Loucy (cell line): ENCODE results near the gene CD82.
A peak's percentile ranks its signal among the peaks of the same experiment; 100 is the strongest.

Experiments used
- H2AFZ ChIP-seq: fragments of 200-600 bp; sonication (generic); 2 replicates; pipeline ENCODE4 v1.6.0; 2016; ENCODE audit warnings: antibody characterized with exemption, mild to moderate bottlenecking, low read length, moderate library complexity
- H3F3A ChIP-seq: fragments of 200-600 bp; 2 replicates; pipeline ENCODE4 v1.6.0; 2016; ENCODE audit warnings: antibody characterized with exemption, low read depth, mild to moderate bottlenecking
- H3K27me3 ChIP-seq: fragments of 200-600 bp; sonication (generic); 2 replicates; pipeline ENCODE4 v1.6.1; 2014; ENCODE audit warnings: low read length, mild to moderate bottlenecking; ENCODE audit not compliant: insufficient read depth, poor library complexity, severe bottlenecking
- H3K36me3 ChIP-seq: fragments of 200-600 bp; sonication (generic); 2 replicates; pipeline ENCODE4 v1.6.1; 2016; ENCODE audit warnings: low read length; ENCODE audit not compliant: insufficient read depth
- H3K4me1 ChIP-seq: fragments of 200-600 bp; sonication (generic); 2 replicates; pipeline ENCODE4 v1.5.1; 2014; ENCODE audit warnings: low read length, mild to moderate bottlenecking; ENCODE audit not compliant: insufficient read depth, poor library complexity, severe bottlenecking
- H3K4me2 ChIP-seq: fragments of 200-600 bp; sonication (generic); 2 replicates; pipeline ENCODE4 v1.6.0; 2014; ENCODE audit warnings: antibody characterized with exemption, low read length, low read depth, mild to moderate bottlenecking; ENCODE audit not compliant: poor library complexity, severe bottlenecking
- H3K4me3 ChIP-seq: fragments of 200-600 bp; sonication (generic); 2 replicates; pipeline ENCODE4 v1.5.1; 2014; ENCODE audit warnings: low read length, mild to moderate bottlenecking, mixed read lengths; ENCODE audit not compliant: poor library complexity, severe bottlenecking
- H3K79me2 ChIP-seq: fragments of 200-600 bp; sonication (generic); 2 replicates; pipeline ENCODE4 v1.6.1; 2014; ENCODE audit warnings: low read length; ENCODE audit not compliant: insufficient read depth
- H3K9ac ChIP-seq: fragments of 200-600 bp; sonication (generic); 2 replicates; pipeline ENCODE4 v1.6.0; 2014; ENCODE audit warnings: mild to moderate bottlenecking, low read depth, low read length, moderate library complexity; ENCODE audit not compliant: poor library complexity, severe bottlenecking
- H3K9me2 ChIP-seq: fragments of 200-600 bp; sonication (generic); replicated peaks from 2 replicates; pipeline ENCODE4 v1.6.1; 2016; ENCODE audit warnings: low read depth, low read length, mixed read lengths
- H3K9me3 ChIP-seq: fragments of 200-600 bp; sonication (generic); 2 replicates; pipeline ENCODE4 v1.6.1; 2014; ENCODE audit warnings: mild to moderate bottlenecking, antibody characterized with exemption, low read length, low read depth; ENCODE audit not compliant: insufficient read depth
- H4K20me1 ChIP-seq: fragments of 200-600 bp; sonication (generic); 2 replicates; pipeline ENCODE4 v1.6.0; 2014; ENCODE audit warnings: antibody characterized with exemption, low read length, mild to moderate bottlenecking; ENCODE audit not compliant: insufficient read depth, poor library complexity, severe bottlenecking
- CTCF ChIP-seq: fragments of 200-600 bp; sonication (generic); conservative IDR thresholded peaks from 2 replicates; pipeline ENCODE4 v1.5.1; 2014; ENCODE audit warnings: mild to moderate bottlenecking, antibody characterized with exemption, low read length
- EZH2phosphoT487 ChIP-seq: fragments of 200-600 bp; IDR thresholded peaks from 2 replicates; pipeline ENCODE4 v1.6.1; 2018; ENCODE audit warnings: antibody characterized with exemption, mild to moderate bottlenecking, moderate library complexity, borderline replicate concordance

CD82 gene

DNA sequence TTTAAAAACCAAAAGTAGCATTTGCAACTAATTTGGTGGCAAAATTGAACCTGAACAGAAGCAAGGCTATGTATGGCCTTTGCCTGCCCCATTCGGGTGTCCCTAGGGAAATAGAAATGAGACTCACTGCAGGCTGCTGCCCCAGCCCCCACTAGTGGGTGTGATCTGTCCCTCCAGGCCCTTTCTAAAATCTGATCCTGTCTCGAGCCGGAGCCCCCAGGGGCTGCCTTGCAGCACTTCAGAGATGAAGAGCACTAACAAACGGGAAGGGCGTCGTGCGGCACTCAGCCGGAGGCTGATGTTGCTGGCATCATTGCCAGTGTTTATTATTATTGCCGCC lies 43.2 kb downstream of the CD82 start:
- Histone ChIP-seq H3K9me3 (no peaks in the 10 kb centered on the region), H3F3A (no peaks in the 10 kb centered on the region), H4K20me1 (peaks cover 5% of the 10 kb centered on the region), H3K79me2 (0 out of 2 replicates have a peak, but pooled peaks cover 7% of the 10 kb centered on the region), H2AFZ (no peak overlapping the region), H3K4me1 (peaks cover 19% of the 10 kb centered on the region), H3K4me3 (no peak overlapping the region), H3K9ac (peak overlapping the region; percentile 32), H3K27me3 (no peaks in the 10 kb centered on the region), H3K36me3 (peaks cover 91% of the 10 kb centered on the region), H3K4me2 (peak overlapping the region; percentile 28), H3K9me2 (no peaks in the 10 kb centered on the region)
- TF ChIP-seq CTCF (no peak), EZH2phosphoT487 (no peak)

GRCh38 chr11:44608991-44609782 lies 43.7 kb downstream of the CD82 start:
- Histone ChIP-seq H4K20me1 (peaks cover 5% of the 10 kb centered on the region), H3K27me3 (no peaks in the 10 kb centered on the region), H3K9me3 (no peaks in the 10 kb centered on the region), H3K4me1 (peaks cover 19% of the 10 kb centered on the region), H3K4me2 (peak overlapping the region; percentile 28), H2AFZ (no peak overlapping the region), H3F3A (no peaks in the 10 kb centered on the region), H3K9me2 (no peaks in the 10 kb centered on the region), H3K4me3 (peak overlapping the region; percentile 0), H3K36me3 (peaks cover 91% of the 10 kb centered on the region; the same call in 1 of the 2 replicates), H3K79me2 (0 out of 2 replicates have a peak, but pooled peaks cover 7% of the 10 kb centered on the region), H3K9ac (peak overlapping the region; percentile 32)
- TF ChIP-seq EZH2phosphoT487 (no peak), CTCF (no peak)

GRCh38 chr11:44609783-44610155 lies 44.3 kb downstream of the CD82 start:
- Histone ChIP-seq H3K27me3 (no peaks in the 10 kb centered on the region), H3K79me2 (0 out of 2 replicates have a peak, but pooled peaks cover 7% of the 10 kb centered on the region), H3K4me1 (peaks cover 19% of the 10 kb centered on the region), H3K9me3 (no peaks in the 10 kb centered on the region), H3K36me3 (peaks cover 91% of the 10 kb centered on the region; the same call in 1 of the 2 replicates), H3K4me2 (peak overlapping the region; percentile 28), H3K9me2 (no peaks in the 10 kb centered on the region), H3K4me3 (peak overlapping the region; percentile 0), H3K9ac (no peak overlapping the region), H2AFZ (no peak overlapping the region), H4K20me1 (peaks cover 5% of the 10 kb centered on the region), H3F3A (no peaks in the 10 kb centered on the region)
- TF ChIP-seq EZH2phosphoT487 (no peak), CTCF (no peak)
